GM12874 (cell line): ENCODE results near the gene PTCH2.

Experiments used
- CTCF ChIP-seq: IDR thresholded peaks from 2 replicates; pipeline ENCODE4 v1.5.1; 2011; ENCODE audit warnings: low read depth, mild to moderate bottlenecking, control low read depth, low read length, moderate library complexity; ENCODE audit not compliant: insufficient read depth

PTCH2 gene

GRCh38 chr1:44842486-44842861 is 579 bp downstream of the PTCH2 start:
- no peak for TF ChIP-seq CTCF

- no peak for TF ChIP-seq CTCF
Observed at GRCh38 chr1:44839576-44839975, 3.5 kb downstream of the PTCH2 start.

- TF ChIP-seq CTCF: peak; percentile 86
Observed at GRCh38 chr1:44835738-44836675, 7.0 kb downstream of the PTCH2 start.

- TF ChIP-seq CTCF: no peak
Observed at GRCh38 chr1:44834328-44834727, 8.7 kb downstream of the PTCH2 start.

GRCh38 chr1:44832056-44832705 is 10.9 kb downstream of the PTCH2 start:
- no peak for TF ChIP-seq CTCF

- no peak for TF ChIP-seq CTCF
Observed at GRCh38 chr1:44831516-44831915, 11.5 kb downstream of the PTCH2 start.

- TF ChIP-seq CTCF: no peak
Observed at GRCh38 chr1:44830900-44831304, 12.2 kb downstream of the PTCH2 start.
